MM.1S (cell line): Measurements from ENCODE around the gene NINJ1.

Source experiments
- CTCF ChIP-seq: fragments of 300-600 bp; sonication (generic); IDR thresholded peaks from 2 replicates; pipeline ENCODE4 v1.5.1; 2016; ENCODE audit warnings: antibody characterized with exemption, low read length, mixed read lengths
- EZH2 ChIP-seq: fragments of 300-600 bp; sonication (generic); optimal IDR thresholded peaks from 2 replicates; pipeline ENCODE3; 2017; ENCODE audit warnings: low read depth, mild to moderate bottlenecking, antibody characterized with exemption, low read length, mixed read lengths

- TF ChIP-seq CTCF (no peak), EZH2 (no peak)
Measured at GRCh38 chr9:93136011-93136440, 2.0 kb upstream of the NINJ1 start.
